ENCODE results near the gene RYR1.

DNA sequence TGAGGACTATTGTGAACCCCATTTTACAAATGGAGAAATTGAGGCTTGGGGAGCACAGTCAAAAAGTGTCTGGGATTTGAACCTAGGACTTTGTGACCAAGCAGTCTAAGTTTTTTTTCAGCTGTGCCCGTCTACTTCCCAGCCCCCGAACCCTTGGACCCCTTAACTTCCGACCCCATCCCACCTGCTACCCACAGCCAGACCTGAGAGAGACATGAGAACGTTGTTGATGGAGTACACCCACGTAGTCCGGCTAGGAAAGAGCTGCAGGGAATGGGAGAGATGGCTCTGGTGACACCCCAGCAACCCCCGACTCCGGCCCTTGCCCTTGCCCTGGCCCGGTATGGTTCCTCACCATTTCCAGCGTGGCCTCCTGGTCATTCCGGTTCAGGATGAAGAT is 166.2 kb downstream of the RYR1 start:
- TF ChIP-seq, protein P1, sequence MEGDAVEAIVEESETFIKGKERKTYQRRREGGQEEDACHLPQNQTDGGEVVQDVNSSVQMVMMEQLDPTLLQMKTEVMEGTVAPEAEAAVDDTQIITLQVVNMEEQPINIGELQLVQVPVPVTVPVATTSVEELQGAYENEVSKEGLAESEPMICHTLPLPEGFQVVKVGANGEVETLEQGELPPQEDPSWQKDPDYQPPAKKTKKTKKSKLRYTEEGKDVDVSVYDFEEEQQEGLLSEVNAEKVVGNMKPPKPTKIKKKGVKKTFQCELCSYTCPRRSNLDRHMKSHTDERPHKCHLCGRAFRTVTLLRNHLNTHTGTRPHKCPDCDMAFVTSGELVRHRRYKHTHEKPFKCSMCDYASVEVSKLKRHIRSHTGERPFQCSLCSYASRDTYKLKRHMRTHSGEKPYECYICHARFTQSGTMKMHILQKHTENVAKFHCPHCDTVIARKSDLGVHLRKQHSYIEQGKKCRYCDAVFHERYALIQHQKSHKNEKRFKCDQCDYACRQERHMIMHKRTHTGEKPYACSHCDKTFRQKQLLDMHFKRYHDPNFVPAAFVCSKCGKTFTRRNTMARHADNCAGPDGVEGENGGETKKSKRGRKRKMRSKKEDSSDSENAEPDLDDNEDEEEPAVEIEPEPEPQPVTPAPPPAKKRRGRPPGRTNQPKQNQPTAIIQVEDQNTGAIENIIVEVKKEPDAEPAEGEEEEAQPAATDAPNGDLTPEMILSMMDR (IDR thresholded peaks at IDR 0.05; ENCODE audit: insufficient read depth, low read depth, low read length) = no peak
- no peak for TF ChIP-seq EZH2 (IDR thresholded peaks at IDR 0.05; ENCODE audit: insufficient read depth, low read length)

All from astrocyte (in vitro differentiated cells and primary cell).